Fibroblast of lung (primary cell): ENCODE measurements around the gene OR56A5. TPM values are rescaled to one million over a fixed set of nuclear protein-coding genes. Genes with fewer than 3 reads are reported as not detected.

Experiments used
- DNase-seq, 2 donors: peaks; one replicate each; pipeline versions ENCODE4 v3.0.0 to v3.0.0-alpha.2; 2010; ENCODE audit warnings: low read depth in 2 of 2
- H2AFZ ChIP-seq: 2 replicates; pipeline ENCODE4 v1.5.1; 2012; ENCODE audit warnings: low read length, control low read depth, inconsistent platforms
- H3K27ac ChIP-seq: 2 replicates; pipeline ENCODE4 v1.5.1; 2011; ENCODE audit warnings: low read length, control low read depth; ENCODE audit not compliant: insufficient read depth
- H3K27me3 ChIP-seq: 2 replicates; pipeline ENCODE4 v1.5.1; 2011; ENCODE audit warnings: mild to moderate bottlenecking, low read length; ENCODE audit not compliant: control insufficient read depth, insufficient read depth
- H3K36me3 ChIP-seq: 2 replicates; pipeline ENCODE4 v1.5.1; 2011; ENCODE audit warnings: low read length; ENCODE audit not compliant: control insufficient read depth, insufficient read depth
- H3K4me1 ChIP-seq: 2 replicates; pipeline ENCODE4 v1.5.1; 2011; ENCODE audit warnings: low read length; ENCODE audit not compliant: control insufficient read depth, insufficient read depth; ENCODE audit errors: extremely low read depth
- H3K4me2 ChIP-seq: 2 replicates; pipeline ENCODE4 v1.5.1; 2011; ENCODE audit warnings: low read length, control low read depth; ENCODE audit not compliant: insufficient read depth; ENCODE audit errors: extremely low read depth
- H3K4me3 ChIP-seq, 4 experiments: fragments of 200-600 bp in 1 of 4; sonication (generic) in 1 of 4; replicated peaks in 1 of 4; 2 replicates each; pipeline ENCODE4 v1.5.1; 2011 to 2016; ENCODE audit warnings: low read length in 4 of 4, low read depth in 3 of 4, mild to moderate bottlenecking in 3 of 4, control low read depth in 2 of 4, inconsistent platforms in 1 of 4, mixed read lengths in 1 of 4; ENCODE audit not compliant: insufficient read depth in 1 of 4; ENCODE audit errors: control extremely low read depth in 1 of 4
- H3K79me2 ChIP-seq: 2 replicates; pipeline ENCODE4 v1.5.1; 2012; ENCODE audit warnings: mild to moderate bottlenecking, low read length, inconsistent platforms; ENCODE audit not compliant: control insufficient read depth, insufficient read depth
- H3K9ac ChIP-seq: 2 replicates; pipeline ENCODE4 v1.5.1; 2011; ENCODE audit warnings: mild to moderate bottlenecking, low read length, control low read depth; ENCODE audit not compliant: insufficient read depth
- H3K9me3 ChIP-seq: 2 replicates; pipeline ENCODE4 v1.5.1; 2012; ENCODE audit warnings: low read depth, low read length; ENCODE audit not compliant: control insufficient read depth, insufficient read depth
- H4K20me1 ChIP-seq: 2 replicates; pipeline ENCODE4 v1.5.1; 2011; ENCODE audit warnings: low read length; ENCODE audit not compliant: control insufficient read depth, insufficient read depth; ENCODE audit errors: extremely low read depth
- EZH2 ChIP-seq: IDR thresholded peaks from 2 replicates; pipeline ENCODE4 v1.5.1; 2012; ENCODE audit warnings: low read length, control low read depth, mild to moderate bottlenecking; ENCODE audit errors: missing control alignments
- polyA plus RNA-seq, 2 donors: library from polyadenylated mRNA; depleted of rRNA in 1 of 2; stranded (reverse) in 1 of 2; unstranded in 1 of 2; fragments of >200 nt; gene quantifications; 2 replicates each; pipeline ENCODE4 v1.2.1, GENCODE V29; 2011 to 2012; ENCODE audit warnings: missing spikeins in 1 of 2
- total RNA-seq: library from RNA; depleted of rRNA; stranded (reverse); fragments of >200 nt; gene quantifications from 2 replicates; pipeline ENCODE4 v1.2.1, GENCODE V29; 2014
- TF ChIP-seq, protein P1 (sequence below), 2 donors: IDR thresholded peaks in 1 of 2; conservative IDR thresholded peaks in 1 of 2; 1 replicate in 1 of 2; 2 replicates in 1 of 2; pipeline ENCODE4 v1.5.1; 2011 to 2012; ENCODE audit warnings: low read length in 2 of 2, control low read depth in 1 of 2, inconsistent platforms in 1 of 2, low read depth in 1 of 2, mild to moderate bottlenecking in 1 of 2

Gene OR56A5
- total and polyA plus RNA-seq, 2 donors (not counting 1 experiment from before 2014, with no cell fraction given), result not detected

DNA sequence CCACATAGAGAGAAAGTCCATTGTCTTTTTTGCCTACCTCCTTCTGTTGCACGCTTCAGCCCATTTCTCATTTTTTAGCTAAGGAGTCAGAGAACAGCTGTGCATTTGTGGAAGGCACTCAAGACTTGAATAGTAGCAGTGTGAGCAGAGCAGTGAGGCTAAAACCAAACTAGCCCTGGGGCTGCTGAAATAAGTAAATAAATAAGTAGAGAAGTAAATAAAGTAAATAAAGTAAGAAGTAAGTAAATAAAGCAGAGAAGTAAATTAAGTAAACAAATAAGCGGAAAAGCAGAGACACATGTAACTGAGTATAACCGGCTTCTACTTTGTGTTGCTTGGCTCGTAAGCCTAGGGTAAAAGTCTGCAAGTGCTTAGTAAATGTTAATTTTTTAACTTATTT lies 20.9 kb upstream of the OR56A5 start:
- no peak for DNase-seq
- H2AFZ ChIP-seq, result no peak overlapping the region
- H3K4me2 ChIP-seq, result no peak overlapping the region
- H4K20me1 ChIP-seq, result no peaks in the 10 kb centered on the region
- no peak overlapping the region for H3K9ac ChIP-seq
- H3K79me2 ChIP-seq, result no peaks in the 10 kb centered on the region
- H3K4me3 ChIP-seq, result no peak overlapping the region
- H3K9me3 ChIP-seq, result no peaks in the 10 kb centered on the region
- no peaks in the 10 kb centered on the region for H3K27me3 ChIP-seq
- H3K4me1 ChIP-seq, result no peaks in the 10 kb centered on the region
- TF ChIP-seq EZH2, result no peak
- TF ChIP-seq, protein P1, sequence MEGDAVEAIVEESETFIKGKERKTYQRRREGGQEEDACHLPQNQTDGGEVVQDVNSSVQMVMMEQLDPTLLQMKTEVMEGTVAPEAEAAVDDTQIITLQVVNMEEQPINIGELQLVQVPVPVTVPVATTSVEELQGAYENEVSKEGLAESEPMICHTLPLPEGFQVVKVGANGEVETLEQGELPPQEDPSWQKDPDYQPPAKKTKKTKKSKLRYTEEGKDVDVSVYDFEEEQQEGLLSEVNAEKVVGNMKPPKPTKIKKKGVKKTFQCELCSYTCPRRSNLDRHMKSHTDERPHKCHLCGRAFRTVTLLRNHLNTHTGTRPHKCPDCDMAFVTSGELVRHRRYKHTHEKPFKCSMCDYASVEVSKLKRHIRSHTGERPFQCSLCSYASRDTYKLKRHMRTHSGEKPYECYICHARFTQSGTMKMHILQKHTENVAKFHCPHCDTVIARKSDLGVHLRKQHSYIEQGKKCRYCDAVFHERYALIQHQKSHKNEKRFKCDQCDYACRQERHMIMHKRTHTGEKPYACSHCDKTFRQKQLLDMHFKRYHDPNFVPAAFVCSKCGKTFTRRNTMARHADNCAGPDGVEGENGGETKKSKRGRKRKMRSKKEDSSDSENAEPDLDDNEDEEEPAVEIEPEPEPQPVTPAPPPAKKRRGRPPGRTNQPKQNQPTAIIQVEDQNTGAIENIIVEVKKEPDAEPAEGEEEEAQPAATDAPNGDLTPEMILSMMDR (conservative IDR thresholded peaks at IDR 0.05 in 1 of 2, IDR thresholded peaks at IDR 0.05 in 1 of 2; ENCODE audit: low read depth in 1 of 2, low read length in 2 of 2), result no peak
- H3K36me3 ChIP-seq, result no peaks in the 10 kb centered on the region
- no peak overlapping the region for H3K27ac ChIP-seq

DNA sequence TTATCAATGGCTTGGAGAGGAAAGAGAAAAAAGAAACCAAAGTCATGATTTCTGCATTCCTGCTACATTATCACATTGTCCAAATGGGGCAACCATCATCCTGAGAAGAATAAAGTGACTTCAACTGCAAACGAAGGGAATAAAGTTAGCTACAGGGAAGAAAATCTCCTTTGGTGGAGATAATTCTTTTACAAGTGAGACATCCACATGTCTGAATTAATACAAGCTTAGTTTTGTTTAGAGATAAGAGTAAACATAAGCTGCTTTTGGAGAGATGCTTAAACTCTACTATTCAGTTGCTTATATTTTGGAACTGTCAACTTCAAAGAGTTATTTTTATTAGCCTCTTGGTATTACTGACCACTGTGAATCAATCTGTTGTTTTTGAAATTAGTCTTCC lies 18.6 kb upstream of the OR56A5 start, which contains the start of gene OR52L1:
TSS of gene OR52L1 (minus strand) at position 101 of the 400 bp plus-strand sequence. CDS start at position 46, 55 bp downstream.
- no peaks in the 10 kb centered on the region for H3K79me2 ChIP-seq
- no peaks in the 10 kb centered on the region for H3K27me3 ChIP-seq
- H3K36me3 ChIP-seq, result no peaks in the 10 kb centered on the region
- no peak within 1 kb of the TSS for H3K27ac ChIP-seq
- no peak within 1 kb of the TSS for H2AFZ ChIP-seq
- no peaks in the 10 kb centered on the region for H3K4me1 ChIP-seq
- no peaks in the 10 kb centered on the region for H4K20me1 ChIP-seq
- H3K9me3 ChIP-seq, result no peaks in the 10 kb centered on the region
- H3K9ac ChIP-seq, result no peak within 1 kb of the TSS
- DNase-seq, result no peak
- no peak within 1 kb of the TSS for H3K4me3 ChIP-seq
- no peak for TF ChIP-seq EZH2
- TF ChIP-seq, protein P1 (conservative IDR thresholded peaks at IDR 0.05 in 1 of 2, IDR thresholded peaks at IDR 0.05 in 1 of 2; ENCODE audit: low read depth in 1 of 2, low read length in 2 of 2), result no peak
- no peak within 1 kb of the TSS for H3K4me2 ChIP-seq

DNA sequence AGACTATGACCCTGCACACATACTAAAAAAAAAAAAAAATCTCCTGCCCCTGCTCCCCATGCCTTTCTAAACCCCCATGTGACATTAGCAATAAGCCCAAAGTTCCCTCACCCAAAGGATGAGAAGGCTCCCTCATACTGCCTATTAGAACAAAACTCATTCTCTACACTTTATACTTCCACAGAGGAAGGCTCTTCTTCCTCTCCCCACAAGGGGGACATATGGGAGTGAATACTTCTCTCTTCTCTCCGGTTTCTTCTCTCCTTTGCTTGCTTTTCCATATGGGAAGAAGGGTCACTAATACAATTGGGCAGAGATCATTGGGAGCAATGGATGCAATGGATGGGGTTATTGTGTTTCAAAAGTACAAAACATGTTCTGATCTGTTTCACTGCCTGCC lies 15.1 kb upstream of the OR56A5 start:
- no peak overlapping the region for H3K27ac ChIP-seq
- no peak overlapping the region for H2AFZ ChIP-seq
- H3K4me1 ChIP-seq, result no peaks in the 10 kb centered on the region
- H3K4me2 ChIP-seq, result no peak overlapping the region
- H3K36me3 ChIP-seq, result no peaks in the 10 kb centered on the region
- no peaks in the 10 kb centered on the region for H3K79me2 ChIP-seq
- H3K27me3 ChIP-seq, result no peaks in the 10 kb centered on the region
- H3K9ac ChIP-seq, result no peak overlapping the region
- no peaks in the 10 kb centered on the region for H4K20me1 ChIP-seq
- H3K9me3 ChIP-seq, result no peaks in the 10 kb centered on the region
- H3K4me3 ChIP-seq, result no peak overlapping the region
- DNase-seq, result no peak
- TF ChIP-seq, protein P1 (conservative IDR thresholded peaks at IDR 0.05 in 1 of 2, IDR thresholded peaks at IDR 0.05 in 1 of 2; ENCODE audit: low read depth in 1 of 2, low read length in 2 of 2), result no peak
- no peak for TF ChIP-seq EZH2
